A549 (cell line): ENCODE results near the gene ANKRD40CL. TPM values are rescaled to one million over a fixed set of nuclear protein-coding genes. Genes with fewer than 3 reads are reported as not detected.

Source experiments
- ATAC-seq, 2 experiments: fragments of 200-7000 bp in 1 of 2; fragments of >200 bp in 1 of 2; cut with Nextera tagmentation in 1 of 2; cut with Tn5 transposase in 1 of 2; 3 replicates each; pipeline versions ENCODE4 v1.8.0 to v1.9.1; 2018 to 2020; ENCODE audit warnings: mild to moderate bottlenecking in 1 of 2, moderate library complexity in 1 of 2
- CTCF ChIA-PET: fragments of 300-600 bp; sonication (Branson Sonifier 250); formaldehyde crosslinking; extraction: SDS; loops from one replicate; lab custom pipeline; 2021; ENCODE audit warnings: antibody characterized with exemption, inconsistent platforms; lab: Yijun Ruan, JAX
- POLR2A ChIA-PET: fragments of 350-600 bp; formaldehyde crosslinking; extraction: SDS; loops from one replicate; lab custom pipeline; 2021; ENCODE audit warnings: antibody characterized with exemption, inconsistent platforms; lab: Yijun Ruan, JAX
- DNase-seq, 2 experiments: peaks; one replicate each; pipeline versions ENCODE4 v3.0.0 to v3.0.0-alpha.2; 2011 to 2016; ENCODE audit warnings: low read depth in 1 of 2, low spot score in 1 of 2
- FAIRE-seq: peaks from 2 replicates; lab custom pipeline; 2011; peaks lifted over from hg19 to GRCh38; lab: Jason Lieb, UNC
- H3K27ac ChIP-seq, 2 experiments: fragments of >200 bp; sonication (Bioruptor Twin); formaldehyde crosslinking; 3 replicates each; pipeline ENCODE4 v1.5.1; 2016 to 2017
- H3K4me1 ChIP-seq: fragments of >200 bp; sonication (Bioruptor Twin); formaldehyde crosslinking; 3 replicates; pipeline ENCODE4 v1.6.1; 2016
- H3K4me2 ChIP-seq: fragments of >200 bp; sonication (Bioruptor Twin); formaldehyde crosslinking; 3 replicates; pipeline ENCODE4 v1.6.1; 2016
- H3K4me3 ChIP-seq: fragments of >200 bp; sonication (Bioruptor Twin); formaldehyde crosslinking; 3 replicates; pipeline ENCODE4 v1.5.1; 2016
- H3K9me3 ChIP-seq: fragments of >200 bp; sonication (Bioruptor Twin); formaldehyde crosslinking; 3 replicates; pipeline ENCODE4 v1.6.1; 2016
- ATOH8 ChIP-seq: fragments of 250-450 bp; sonication (Bioruptor Pico); IDR thresholded peaks from 2 replicates; pipeline ENCODE4 v1.5.0; 2020; ENCODE audit warnings: low read depth, mild to moderate bottlenecking, moderate library complexity
- BCL3 ChIP-seq: fragments of >200 bp; sonication (Bioruptor Twin); formaldehyde crosslinking; IDR thresholded peaks from 3 replicates; pipeline ENCODE4 v1.6.1; 2016
- CBX2 ChIP-seq: fragments of 200-600 bp; sonication (generic); IDR thresholded peaks from 2 replicates; pipeline ENCODE4 v1.6.1; 2016; ENCODE audit warnings: low read depth, mild to moderate bottlenecking, borderline replicate concordance
- EHF ChIP-seq: fragments of 250-450 bp; sonication (Bioruptor Pico); IDR thresholded peaks from 2 replicates; pipeline ENCODE4 v1.5.0; 2020; ENCODE audit warnings: mild to moderate bottlenecking
- ESRRA ChIP-seq: fragments of 150-350 bp; IDR thresholded peaks from 2 replicates; pipeline ENCODE4 v1.6.1; 2014; ENCODE audit warnings: mild to moderate bottlenecking, low read length, borderline replicate concordance
- HES2 ChIP-seq: fragments of >200 bp; sonication (Bioruptor Twin); formaldehyde crosslinking; IDR thresholded peaks from 2 replicates; pipeline ENCODE4 v1.6.1; 2016
- HMGXB4 ChIP-seq: fragments of 250-450 bp; sonication (Bioruptor Pico); IDR thresholded peaks from 2 replicates; pipeline ENCODE4 v1.5.0; 2021; ENCODE audit warnings: mild to moderate bottlenecking, moderate library complexity, borderline replicate concordance
- RAD21 ChIP-seq, 2 experiments: fragments of >200 bp in 1 of 2; sonication (Bioruptor Twin) in 1 of 2; formaldehyde crosslinking in 1 of 2; IDR thresholded peaks in 1 of 2; conservative IDR thresholded peaks in 1 of 2; 2 replicates in 1 of 2; 3 replicates in 1 of 2; pipeline ENCODE4 v1.6.1; 2012 to 2018; ENCODE audit warnings: inconsistent platforms in 1 of 2
- RCOR1 ChIP-seq: fragments of 150-350 bp; IDR thresholded peaks from 2 replicates; pipeline ENCODE4 v1.6.1; 2014; ENCODE audit warnings: antibody characterized with exemption, low read length, low read depth
- RFX5 ChIP-seq: fragments of 450-650 bp; IDR thresholded peaks from 2 replicates; pipeline ENCODE4 v1.7.1; 2014; ENCODE audit warnings: antibody characterized with exemption, mild to moderate bottlenecking, moderate library complexity
- USF2 ChIP-seq: fragments of 450-650 bp; IDR thresholded peaks from 2 replicates; pipeline ENCODE4 v1.6.1; 2014; ENCODE audit warnings: antibody characterized with exemption
- ZFP36 ChIP-seq: fragments of 450-650 bp; IDR thresholded peaks from 2 replicates; pipeline ENCODE4 v1.6.1; 2014; ENCODE audit warnings: borderline replicate concordance; ENCODE audit not compliant: partially characterized antibody
- WGBS: methylation state at CpG from one replicate; pipeline ENCODE4 v1.1.6; 2017; ENCODE audit errors: missing lambda C conversion rate; 5-methylcytosine and 5-hydroxymethylcytosine counted together
- polyA plus RNA-seq, 4 experiments: library from polyadenylated mRNA; depleted of rRNA in 3 of 4; stranded (reverse); fragments of >200 nt; fragmentation: RNase III in 1 of 4; extraction: RNeasy Plus Mini Kit Qiagen cat#74134 plus additional on column Dnase treatment in 1 of 4; gene quantifications; 2 replicates in 3 of 4; 3 replicates in 1 of 4; pipeline ENCODE4 v1.2.3, GENCODE V29; 2011 to 2017

ANKRD40CL gene
- polyA plus RNA-seq, 2 of the 4 experiments (the other 2 are of a cell fraction): 0.13 to 0.18 TPM

- Histone ChIP-seq H3K4me3 (no peak overlapping the region), H3K9me3 (no peaks in the 10 kb centered on the region), H3K4me2 (peak overlapping the region; percentile 19; the same call in 1 of the 3 replicates), H3K27ac (no peak overlapping the region), H3K4me1 (peaks cover 66% of the 10 kb centered on the region)
- FAIRE-seq (no peak), ATAC-seq (peak; percentile 12 to 23; a peak in 1 of 6 replicates), DNase-seq (no peak)
- WGBS: 78% methylated on average over 5 of the region's 5 CpGs
- POLR2A ChIA-PET: interaction anchor here (2.0 to 2.7 kb wide), 2 partner anchors 10 kb away, joined by 6 to 9 read pairs; partner anchors contain the start of gene LUC7L3
- TF ChIP-seq EHF (CRISPR knock-in tag): no peak
- no peak for TF ChIP-seq USF2
- no peak for TF ChIP-seq ESRRA
- no peak for TF ChIP-seq RCOR1
- TF ChIP-seq HES2: no peak
- no peak for TF ChIP-seq ZFP36
- CTCF ChIA-PET: interaction anchor here (0.5 to 2.4 kb wide), 6 partner anchors 34 to 182 kb away, joined by 3 to 7 read pairs (median 4); partner anchors contain the start of gene SPATA20
Measured at GRCh38 chr17:50728881-50729765, 38.2 kb downstream of the ANKRD40CL start.

- ATAC-seq: no peak
- Histone ChIP-seq H3K4me2 (no peak overlapping the region; the same call in 2 of the 3 replicates), H3K4me1 (peaks cover 76% of the 10 kb centered on the region), H3K4me3 (no peak overlapping the region), H3K27ac (no peak overlapping the region), H3K9me3 (no peaks in the 10 kb centered on the region)
- TF ChIP-seq HMGXB4 (CRISPR knock-in tag) (no peak), RFX5 (no peak), CBX2 (no peak), RAD21 (conservative IDR thresholded peaks at IDR 0.05 in 1 of 2, IDR thresholded peaks at IDR 0.05 in 1 of 2) (no peak), ATOH8 (CRISPR knock-in tag) (no peak), BCL3 (no peak)
- FAIRE-seq: no peak
- ChIA-PET CTCF (interaction anchor here (0.5 to 2.4 kb wide), 8 partner anchors 10 to 222 kb away, joined by 3 to 7 read pairs (median 3); no protein-coding TSS in a partner anchor), POLR2A (interaction anchor here (2.0 kb wide), 1 partner anchor 9 kb away, joined by 6 read pairs; the partner anchor contains the start of gene LUC7L3)
- no peak for DNase-seq
- 68% methylated on average over 2 of the region's 2 CpGs for WGBS
Measured at GRCh38 chr17:50728112-50728429, 39.2 kb downstream of the ANKRD40CL start.
